HG03575 (cell line): ENCODE measurements around the gene NRBP1.
"Not testable (repeated sequence)": the region's sequence is repeated elsewhere in the genome, so short reads cannot be mapped to it uniquely, and the experiment has no call there.

Experiments
- ATAC-seq: cut with Tn5 transposase; IDR thresholded peaks from one replicate; pipeline ENCODE4 v1.9.1; 2021; ENCODE audit not compliant: unreplicated experiment, insufficient number of reproducible peaks, low FRiP score; ENCODE audit errors: extremely low read depth

Gene NRBP1

GRCh38 chr2:27416151-27416550 lies 12.3 kb upstream of the NRBP1 start:
- no peak for ATAC-seq

GRCh38 chr2:27420996-27421395 lies 7.4 kb upstream of the NRBP1 start:
- no peak for ATAC-seq

- no peak for ATAC-seq
These were observed 6.7 kb upstream of the NRBP1 start for GRCh38 chr2:27421660-27422250.

GRCh38 chr2:27422958-27423357 lies 5.5 kb upstream of the NRBP1 start:
- ATAC-seq: no peak

GRCh38 chr2:27425039-27425438 lies 3.4 kb upstream of the NRBP1 start:
- not testable (repeated sequence) for ATAC-seq

- ATAC-seq: no peak
These were observed 593 bp upstream of the NRBP1 start for GRCh38 chr2:27427863-27428212.

GRCh38 chr2:27428978-27429541 lies 629 bp downstream of the NRBP1 start:
- ATAC-seq: no peak

- no peak for ATAC-seq
These were observed 3.0 kb downstream of the NRBP1 start for GRCh38 chr2:27431395-27431794.

GRCh38 chr2:27435628-27436027 lies 7.2 kb downstream of the NRBP1 start:
- no peak for ATAC-seq

GRCh38 chr2:27441226-27441926 lies 12.9 kb downstream of the NRBP1 start:
- no peak for ATAC-seq

- ATAC-seq: no peak
These were observed 13.8 kb downstream of the NRBP1 start, which contains the start of gene KRTCAP3 for GRCh38 chr2:27441958-27442919. KRTCAP3 (plus strand) TSS chr2:27442381; CDS start chr2:27442413, 32 bp downstream.

- ATAC-seq: no peak
These were observed 14.5 kb downstream of the NRBP1 start for GRCh38 chr2:27442920-27443282.

- no peak for ATAC-seq
These were observed 16.7 kb downstream of the NRBP1 start for GRCh38 chr2:27445155-27445554.

- ATAC-seq: no peak
These were observed 17.2 kb downstream of the NRBP1 start for GRCh38 chr2:27445615-27446014.

- no peak for ATAC-seq
These were observed 17.6 kb downstream of the NRBP1 start for GRCh38 chr2:27446057-27446456.

GRCh38 chr2:27448381-27448780 lies 19.9 kb downstream of the NRBP1 start:
- no peak for ATAC-seq

GRCh38 chr2:27451095-27451494 lies 22.7 kb downstream of the NRBP1 start:
- ATAC-seq: no peak

- ATAC-seq: no peak
These were observed 25.5 kb downstream of the NRBP1 start for GRCh38 chr2:27453968-27454367.

- ATAC-seq: no peak
These were observed 32.7 kb downstream of the NRBP1 start for GRCh38 chr2:27461118-27461517.

GRCh38 chr2:27464443-27464842 lies 36.0 kb downstream of the NRBP1 start:
- no peak for ATAC-seq
